GM12873 (cell line): ENCODE results near the gene ARMS2.

Experiments used
- CTCF ChIP-seq: IDR thresholded peaks from 2 replicates; pipeline ENCODE4 v1.5.1; 2012; ENCODE audit warnings: low read depth, mild to moderate bottlenecking, moderate library complexity, low read length, control low read depth; ENCODE audit not compliant: insufficient read depth; ENCODE audit errors: missing control alignments

ARMS2 gene

GRCh38 chr10:122421054-122421625, 33.3 kb upstream of the ARMS2 start:
- TF ChIP-seq CTCF, result no peak

- no peak for TF ChIP-seq CTCF
Observed at GRCh38 chr10:122421742-122422141, 32.7 kb upstream of the ARMS2 start.

- TF ChIP-seq CTCF, result no peak
Observed at GRCh38 chr10:122422266-122422989, 32.0 kb upstream of the ARMS2 start.

GRCh38 chr10:122424059-122424458, 30.4 kb upstream of the ARMS2 start:
- TF ChIP-seq CTCF, result no peak

- no peak for TF ChIP-seq CTCF
Observed at GRCh38 chr10:122426829-122427228, 27.6 kb upstream of the ARMS2 start.

- no peak for TF ChIP-seq CTCF
Observed at GRCh38 chr10:122427280-122427679, 27.2 kb upstream of the ARMS2 start.

GRCh38 chr10:122435212-122435827, 19.1 kb upstream of the ARMS2 start:
- peak; percentile 20 for TF ChIP-seq CTCF
